Measurements from ENCODE around the gene TMEM156.
A peak's percentile ranks its signal among the peaks of the same experiment; 100 is the strongest.
"Not testable (repeated sequence)": the region's sequence is repeated elsewhere in the genome, so short reads cannot be mapped to it uniquely, and the experiment has no call there.

The TMEM156 gene

GRCh38 chr4:38993683-38994082, 38.5 kb downstream of the TMEM156 start:
- POLR2A ChIA-PET (ENCODE audit: low non-redundant PET) = no interaction called here
- CTCF ChIA-PET = interaction anchor here (0.6 to 0.7 kb wide), 3 partner anchors 15 to 129 kb away, joined by 3 to 6 read pairs (median 4); no protein-coding TSS in a partner anchor
- H3K27ac ChIP-seq = no peak overlapping the region
- peak; percentile 14 for DNase-seq (ENCODE audit: low spot score)
- TF ChIP-seq CTCF (conservative IDR thresholded peaks at IDR 0.05; ENCODE audit: low read depth) = no peak

GRCh38 chr4:38990241-38990640, 42.0 kb downstream of the TMEM156 start:
- ChIA-PET CTCF (no interaction called here), POLR2A (ENCODE audit: low non-redundant PET) (interaction anchor here (0.6 kb wide), 1 partner anchor 469 kb away, joined by 5 read pairs; no protein-coding TSS in a partner anchor)
- no peak for TF ChIP-seq CTCF (conservative IDR thresholded peaks at IDR 0.05; ENCODE audit: low read depth)
- DNase-seq (ENCODE audit: low spot score) = no peak
- H3K27ac ChIP-seq = no peak overlapping the region

- no peak for TF ChIP-seq CTCF (conservative IDR thresholded peaks at IDR 0.05; ENCODE audit: low read depth)
- POLR2A ChIA-PET (ENCODE audit: low non-redundant PET) = interaction anchor here (0.6 kb wide), 1 partner anchor 470 kb away, joined by 5 read pairs; no protein-coding TSS in a partner anchor
- DNase-seq (ENCODE audit: low spot score) = no peak
- CTCF ChIA-PET = no interaction called here
- H3K27ac ChIP-seq = no peak overlapping the region
These were observed 42.7 kb downstream of the TMEM156 start for GRCh38 chr4:38989487-38989886.

- DNase-seq (ENCODE audit: low spot score); POLR2A ChIA-PET (ENCODE audit: low non-redundant PET); H3K27ac ChIP-seq: not testable (repeated sequence)
- CTCF ChIA-PET = interaction anchor here (0.6 kb wide), 1 partner anchor 95 kb away, joined by 3 read pairs; no protein-coding TSS in a partner anchor
These were observed 43.9 kb downstream of the TMEM156 start for GRCh38 chr4:38988353-38988752.

- POLR2A ChIA-PET (ENCODE audit: low non-redundant PET) = no interaction called here
- TF ChIP-seq CTCF (conservative IDR thresholded peaks at IDR 0.05; ENCODE audit: low read depth) = no peak
- H3K27ac ChIP-seq = no peak overlapping the region
- DNase-seq (ENCODE audit: low spot score) = no peak
- CTCF ChIA-PET = no interaction called here
These were observed 44.7 kb downstream of the TMEM156 start for GRCh38 chr4:38987491-38987890.

- TF ChIP-seq CTCF (conservative IDR thresholded peaks at IDR 0.05; ENCODE audit: low read depth) = no peak
- ChIA-PET CTCF (interaction anchor here (0.6 to 0.7 kb wide), 4 partner anchors 12 to 1005 kb away, joined by 3 read pairs; no protein-coding TSS in a partner anchor), POLR2A (ENCODE audit: low non-redundant PET) (no interaction called here)
- no peak for DNase-seq (ENCODE audit: low spot score)
- no peak overlapping the region for H3K27ac ChIP-seq
These were observed 46.7 kb downstream of the TMEM156 start for GRCh38 chr4:38985410-38986100.

- H3K27ac ChIP-seq = no peak overlapping the region
- ChIA-PET POLR2A (ENCODE audit: low non-redundant PET) (no interaction called here), CTCF (no interaction called here)
- no peak for TF ChIP-seq CTCF (conservative IDR thresholded peaks at IDR 0.05; ENCODE audit: low read depth)
- no peak for DNase-seq (ENCODE audit: low spot score)
These were observed 48.2 kb downstream of the TMEM156 start for GRCh38 chr4:38983787-38984598.
